Measurements from ENCODE around the gene BHLHE40.

DNA sequence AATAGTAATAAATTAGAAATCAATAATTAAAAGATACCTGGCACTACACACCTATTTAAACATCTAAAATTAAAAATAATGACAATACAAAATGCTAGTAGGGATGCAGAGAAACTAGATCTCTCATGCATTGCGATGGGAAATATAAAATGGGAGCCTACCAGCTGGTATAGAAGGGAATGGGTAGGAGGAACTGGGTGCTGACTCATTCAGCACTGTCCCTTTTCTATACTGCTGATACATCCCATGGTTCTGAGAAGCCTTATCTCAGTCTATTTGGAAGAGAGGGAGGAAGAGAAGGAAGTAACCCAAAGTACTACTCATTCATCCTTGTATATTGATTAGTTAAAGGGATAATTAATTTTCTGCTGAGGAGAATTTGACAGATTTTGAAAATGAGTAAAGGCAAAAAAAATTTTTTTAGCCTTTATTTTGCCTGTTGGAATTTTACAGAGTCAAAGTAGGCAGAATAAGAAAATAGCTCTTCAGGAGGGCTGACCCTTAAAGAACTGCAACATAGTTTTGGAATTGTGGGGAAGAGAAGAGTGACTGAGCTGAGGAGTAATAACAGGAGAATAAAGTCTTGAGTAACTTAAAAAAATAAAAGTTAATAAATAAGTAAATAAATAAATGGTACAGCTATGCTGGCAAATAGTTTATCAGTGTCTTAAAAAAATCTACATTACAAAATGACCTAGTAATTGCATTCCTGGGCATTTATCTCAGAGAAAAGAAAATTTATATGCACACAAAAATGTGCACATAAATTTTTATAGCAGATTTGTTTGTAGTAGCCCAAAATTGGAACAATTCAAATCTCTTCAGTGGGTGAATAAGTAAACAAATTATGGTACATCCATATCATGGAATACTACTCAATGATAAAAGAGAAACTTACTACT is 15.3 kb upstream of the BHLHE40 start:
- TF ChIP-seq, protein P1, sequence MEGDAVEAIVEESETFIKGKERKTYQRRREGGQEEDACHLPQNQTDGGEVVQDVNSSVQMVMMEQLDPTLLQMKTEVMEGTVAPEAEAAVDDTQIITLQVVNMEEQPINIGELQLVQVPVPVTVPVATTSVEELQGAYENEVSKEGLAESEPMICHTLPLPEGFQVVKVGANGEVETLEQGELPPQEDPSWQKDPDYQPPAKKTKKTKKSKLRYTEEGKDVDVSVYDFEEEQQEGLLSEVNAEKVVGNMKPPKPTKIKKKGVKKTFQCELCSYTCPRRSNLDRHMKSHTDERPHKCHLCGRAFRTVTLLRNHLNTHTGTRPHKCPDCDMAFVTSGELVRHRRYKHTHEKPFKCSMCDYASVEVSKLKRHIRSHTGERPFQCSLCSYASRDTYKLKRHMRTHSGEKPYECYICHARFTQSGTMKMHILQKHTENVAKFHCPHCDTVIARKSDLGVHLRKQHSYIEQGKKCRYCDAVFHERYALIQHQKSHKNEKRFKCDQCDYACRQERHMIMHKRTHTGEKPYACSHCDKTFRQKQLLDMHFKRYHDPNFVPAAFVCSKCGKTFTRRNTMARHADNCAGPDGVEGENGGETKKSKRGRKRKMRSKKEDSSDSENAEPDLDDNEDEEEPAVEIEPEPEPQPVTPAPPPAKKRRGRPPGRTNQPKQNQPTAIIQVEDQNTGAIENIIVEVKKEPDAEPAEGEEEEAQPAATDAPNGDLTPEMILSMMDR (conservative IDR thresholded peaks at IDR 0.05 in 1 of 2, IDR thresholded peaks at IDR 0.05 in 1 of 2; ENCODE audit: low read depth in 1 of 2, low read length in 2 of 2): no peak
- TF ChIP-seq EZH2 (IDR thresholded peaks at IDR 0.05; ENCODE audit: low read length, missing control alignments): no peak

Data from fibroblast of lung (primary cell).